GM12878 (cell line): Measurements from ENCODE around the gene DPP3. TPM values are rescaled to one million over a fixed set of nuclear protein-coding genes. Genes with fewer than 3 reads are reported as not detected.
A peak's percentile ranks its signal among the peaks of the same experiment; 100 is the strongest.

Experiments
- BMI1 ChIP-seq: fragments of 450-650 bp; IDR thresholded peaks from 2 replicates; pipeline ENCODE4 v1.6.1; 2016; ENCODE audit warnings: mild to moderate bottlenecking, moderate library complexity, borderline replicate concordance
- CEBPB ChIP-seq, 2 experiments: fragments of 150-350 bp in 1 of 2; IDR thresholded peaks; 2 replicates each; pipeline ENCODE4 v1.6.1; 2012 to 2014; ENCODE audit warnings: low read depth in 2 of 2, low read length in 2 of 2, borderline replicate concordance in 1 of 2, inconsistent platforms in 1 of 2
- CEBPZ ChIP-seq: fragments of 150-350 bp; IDR thresholded peaks from 2 replicates; pipeline ENCODE4 v1.6.1; 2016; ENCODE audit warnings: low read depth, low read length
- CHD1 ChIP-seq: IDR thresholded peaks from 2 replicates; pipeline ENCODE4 v1.6.1; 2012; ENCODE audit warnings: low read depth, low read length, improper control_type of control experiment
- CREB1 ChIP-seq: IDR thresholded peaks from 2 replicates; pipeline ENCODE4 v1.6.1; 2012; ENCODE audit warnings: low read depth, mild to moderate bottlenecking, inconsistent platforms
- EED ChIP-seq: sonication (generic); IDR thresholded peaks from 2 replicates; pipeline ENCODE4 v1.6.1; 2016; ENCODE audit warnings: antibody characterized with exemption, low read depth
- EGR1 ChIP-seq, 2 experiments: IDR thresholded peaks; 1 replicate in 1 of 2; 2 replicates in 1 of 2; pipeline ENCODE4 v1.6.1; 2011 to 2012; ENCODE audit warnings: low read depth in 2 of 2, low read length in 2 of 2, borderline replicate concordance in 1 of 2, mild to moderate bottlenecking in 1 of 2, moderate library complexity in 1 of 2
- GABPA ChIP-seq: IDR thresholded peaks from 2 replicates; pipeline ENCODE4 v1.6.1; 2014; ENCODE audit warnings: antibody characterized with exemption, low read depth, mild to moderate bottlenecking, inconsistent platforms
- HCFC1 ChIP-seq: fragments of 150-350 bp; IDR thresholded peaks from 2 replicates; pipeline ENCODE4 v1.6.1; 2014; ENCODE audit warnings: low read length
- HDAC6 ChIP-seq: fragments of 200-600 bp; sonication (generic); IDR thresholded peaks from one replicate; pipeline ENCODE4 v1.8.0; 2017; ENCODE audit warnings: antibody characterized with exemption; ENCODE audit not compliant: unreplicated experiment
- IKZF1 ChIP-seq: fragments of 450-650 bp; conservative IDR thresholded peaks from 2 replicates; pipeline ENCODE4 v1.6.1; 2017; ENCODE audit warnings: antibody characterized with exemption, mild to moderate bottlenecking
- MEF2A ChIP-seq: IDR thresholded peaks from 2 replicates; pipeline ENCODE4 v1.6.1; 2011; ENCODE audit warnings: low read depth, mild to moderate bottlenecking, low read length, moderate library complexity; ENCODE audit not compliant: insufficient read depth
- MTA2 ChIP-seq: fragments of 450-650 bp; IDR thresholded peaks from 2 replicates; pipeline ENCODE4 v1.6.1; 2016; ENCODE audit warnings: low read depth, mild to moderate bottlenecking, moderate library complexity
- NFYB ChIP-seq: IDR thresholded peaks from 2 replicates; pipeline ENCODE4 v1.6.1; 2011; ENCODE audit warnings: low read depth, mild to moderate bottlenecking, low read length, improper control_type of control experiment, moderate library complexity; ENCODE audit not compliant: insufficient read depth
- RELA ChIP-seq: fragments of 450-650 bp; IDR thresholded peaks from 2 replicates; pipeline ENCODE4 v1.8.0; 2014; ENCODE audit warnings: borderline replicate concordance; ENCODE audit not compliant: partially characterized antibody
- RFX5 ChIP-seq: IDR thresholded peaks from 2 replicates; pipeline ENCODE4 v1.6.1; 2011; ENCODE audit warnings: low read depth, low read length, improper control_type of control experiment
- SREBF1 ChIP-seq: IDR thresholded peaks from 2 replicates; pipeline ENCODE4 v1.6.1; 2012; ENCODE audit warnings: mild to moderate bottlenecking, low read length
- SUZ12 ChIP-seq: fragments of 200-600 bp; sonication (generic); IDR thresholded peaks from one replicate; pipeline ENCODE4 v1.6.1; 2018; ENCODE audit warnings: antibody characterized with exemption, mild to moderate bottlenecking; ENCODE audit not compliant: unreplicated experiment
- YY1 ChIP-seq: IDR thresholded peaks from 2 replicates; pipeline ENCODE4 v1.6.1; 2011; ENCODE audit warnings: low read depth, mild to moderate bottlenecking, low read length
- ZNF207 ChIP-seq: fragments of 450-650 bp; IDR thresholded peaks from 2 replicates; pipeline ENCODE4 v1.6.1; 2014; ENCODE audit warnings: antibody characterized with exemption, mild to moderate bottlenecking, borderline replicate concordance
- ZNF217 ChIP-seq: fragments of 450-650 bp; IDR thresholded peaks from 2 replicates; pipeline ENCODE4 v1.6.1; 2017; ENCODE audit warnings: antibody characterized with exemption, mild to moderate bottlenecking
- ZNF384 ChIP-seq: IDR thresholded peaks from 2 replicates; pipeline ENCODE4 v1.6.1; 2012; ENCODE audit warnings: low read depth, mild to moderate bottlenecking, low read length, improper control_type of control experiment, borderline replicate concordance
- polyA plus RNA-seq, 11 experiments: library from polyadenylated mRNA; depleted of rRNA in 4 of 11; unstranded in 6 of 11; stranded (reverse) in 5 of 11; fragments of >200 nt; fragmentation: Nextera tagmentation in 4 of 11; fragmentation: Illumina TruSeq in 1 of 11; extraction: Ambion mirVana in 4 of 11; extraction: Trizol in 1 of 11; gene quantifications; 1 replicate in 1 of 11; 2 replicates in 10 of 11; pipeline versions ENCODE4 v1.2.1 to v1.2.3, GENCODE V29; 2011 to 2016; ENCODE audit warnings: inconsistent platforms in 2 of 11, missing spikeins in 2 of 11, low read depth in 1 of 11
- total RNA-seq, 4 experiments: library from RNA; depleted of rRNA in 3 of 4; stranded (reverse); fragments of >200 nt in 3 of 4; fragmentation: Illumina TruSeq in 1 of 4; extraction: Trizol in 1 of 4; gene quantifications; 2 replicates each; pipeline versions ENCODE4 v1.2.1 to v1.2.3, GENCODE V29; 2013 to 2021
- TF ChIP-seq, protein P1 (sequence below): IDR thresholded peaks from 2 replicates; pipeline ENCODE4 v1.6.1; 2011; ENCODE audit warnings: borderline replicate concordance, low read depth, mild to moderate bottlenecking, moderate library complexity, mixed read lengths, low read length; ENCODE audit not compliant: insufficient read depth; ENCODE audit errors: extremely low read length
- TF ChIP-seq, protein P2 (sequence below): IDR thresholded peaks from 2 replicates; pipeline ENCODE4 v1.6.1; 2011; ENCODE audit warnings: borderline replicate concordance, low read depth, mild to moderate bottlenecking, moderate library complexity, low read length; ENCODE audit not compliant: insufficient read depth, poor library complexity, severe bottlenecking

The DPP3 gene
- total and polyA plus RNA-seq, 10 of the 15 experiments (the other 5 are each of a cell fraction or from before 2014, with no cell fraction given): 6.0 to 117 (median 78.1) TPM

DNA sequence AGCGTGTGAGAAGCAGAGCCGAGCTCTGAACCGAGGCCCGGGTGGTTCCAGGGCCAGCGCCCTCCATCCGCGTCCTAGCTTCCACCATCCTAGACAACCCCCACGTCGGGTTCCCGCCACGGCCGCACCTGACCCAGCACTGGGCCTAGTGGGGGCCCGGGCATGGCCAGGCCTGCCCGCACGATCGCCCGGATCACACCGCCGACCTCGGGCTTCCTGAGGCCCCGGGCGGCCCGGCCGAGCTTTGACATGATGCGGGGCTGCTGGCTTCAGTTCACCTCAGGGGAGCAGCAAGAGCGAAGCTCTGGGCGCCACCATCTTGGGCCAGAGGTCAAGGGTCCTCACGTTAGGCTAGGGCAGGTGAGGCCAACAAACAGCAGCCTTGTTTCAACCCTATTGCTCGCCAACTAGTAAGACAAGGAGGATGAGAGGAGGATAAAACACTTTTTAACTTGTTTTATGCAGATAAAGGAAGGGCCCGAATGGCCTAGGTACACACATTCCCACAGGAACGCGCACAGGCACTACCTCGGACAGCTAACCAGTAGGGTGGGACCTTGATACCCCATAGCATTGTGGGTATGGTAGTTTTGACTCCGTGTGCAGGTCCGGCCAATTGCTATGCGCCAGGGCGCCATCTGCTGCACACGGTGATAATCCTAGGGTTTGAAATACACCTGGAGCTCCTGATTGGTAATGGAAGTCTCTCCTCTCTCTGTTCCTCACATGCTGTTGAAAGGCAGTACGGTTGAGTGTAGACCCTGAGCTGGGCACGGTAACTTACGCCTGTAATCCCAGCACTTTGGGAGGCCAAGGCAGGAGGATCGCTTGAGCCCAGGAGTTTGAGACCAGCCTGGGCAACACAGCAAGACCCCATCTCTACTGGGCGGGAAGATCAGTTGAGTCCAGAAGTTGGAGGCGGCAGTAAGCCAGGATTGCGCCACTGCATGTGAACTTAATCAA is 41.4 kb upstream of the DPP3 start, which contains the start of gene MRPL11 (continued):
- TF ChIP-seq, protein P1, sequence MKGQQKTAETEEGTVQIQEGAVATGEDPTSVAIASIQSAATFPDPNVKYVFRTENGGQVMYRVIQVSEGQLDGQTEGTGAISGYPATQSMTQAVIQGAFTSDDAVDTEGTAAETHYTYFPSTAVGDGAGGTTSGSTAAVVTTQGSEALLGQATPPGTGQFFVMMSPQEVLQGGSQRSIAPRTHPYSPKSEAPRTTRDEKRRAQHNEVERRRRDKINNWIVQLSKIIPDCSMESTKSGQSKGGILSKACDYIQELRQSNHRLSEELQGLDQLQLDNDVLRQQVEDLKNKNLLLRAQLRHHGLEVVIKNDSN: no peak
- no peak for TF ChIP-seq SREBF1
- TF ChIP-seq EED: no peak
- peak; percentile 67 for TF ChIP-seq CREB1
- no peak for TF ChIP-seq CEBPZ
- TF ChIP-seq GABPA: no peak
- no peak for TF ChIP-seq EGR1 (IDR thresholded peaks at IDR 0.05; ENCODE audit: borderline replicate concordance in 1 of 2, low read depth in 2 of 2, low read length in 2 of 2)
- TF ChIP-seq MEF2A: no peak
- TF ChIP-seq CHD1: no peak
- peak; percentile 99 for TF ChIP-seq ZNF207
- TF ChIP-seq RELA: peak; percentile 65
- peak; percentile 96 for TF ChIP-seq HCFC1
- TF ChIP-seq YY1: peak; percentile 97
- no peak for TF ChIP-seq ZNF217
- peak; percentile 56; the same call in 1 of the 2 replicates for TF ChIP-seq NFYB
- TF ChIP-seq, protein P2, sequence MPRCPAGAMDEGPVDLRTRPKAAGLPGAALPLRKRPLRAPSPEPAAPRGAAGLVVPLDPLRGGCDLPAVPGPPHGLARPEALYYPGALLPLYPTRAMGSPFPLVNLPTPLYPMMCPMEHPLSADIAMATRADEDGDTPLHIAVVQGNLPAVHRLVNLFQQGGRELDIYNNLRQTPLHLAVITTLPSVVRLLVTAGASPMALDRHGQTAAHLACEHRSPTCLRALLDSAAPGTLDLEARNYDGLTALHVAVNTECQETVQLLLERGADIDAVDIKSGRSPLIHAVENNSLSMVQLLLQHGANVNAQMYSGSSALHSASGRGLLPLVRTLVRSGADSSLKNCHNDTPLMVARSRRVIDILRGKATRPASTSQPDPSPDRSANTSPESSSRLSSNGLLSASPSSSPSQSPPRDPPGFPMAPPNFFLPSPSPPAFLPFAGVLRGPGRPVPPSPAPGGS: no peak
- TF ChIP-seq MTA2: peak; percentile 96
- TF ChIP-seq IKZF1: peak; percentile 100
- no peak for TF ChIP-seq SUZ12
- no peak for TF ChIP-seq BMI1
- no peak for TF ChIP-seq CEBPB (IDR thresholded peaks at IDR 0.05; ENCODE audit: borderline replicate concordance in 1 of 2, low read depth in 2 of 2, low read length in 2 of 2)
- no peak for TF ChIP-seq ZNF384
- peak; percentile 82 for TF ChIP-seq HDAC6
- no peak for TF ChIP-seq RFX5
